HEK293 (cell line): ENCODE measurements around the gene RRP8.

Experiments
- CTCF ChIA-PET: fragments of 350-600 bp; formaldehyde crosslinking; extraction: SDS; loops from one replicate; lab custom pipeline; 2021; ENCODE audit warnings: antibody characterized with exemption; lab: Yijun Ruan, JAX
- POLR2A ChIA-PET: fragments of 300-600 bp; formaldehyde crosslinking; extraction: SDS; loops from one replicate; lab custom pipeline; 2020; ENCODE audit warnings: antibody characterized with exemption, inconsistent platforms; lab: Yijun Ruan, JAX
- H3K27ac ChIP-seq: fragments of 200-500 bp; sonication (Bioruptor generic); 2 replicates; pipeline ENCODE4 v1.5.1; 2014; ENCODE audit warnings: low read depth, low read length, control low read depth, inconsistent platforms; ENCODE audit errors: extremely low read depth
- H3K36me3 ChIP-seq, 2 experiments: fragments of 200-500 bp in 1 of 2; sonication (Bioruptor generic) in 1 of 2; 1 replicate in 1 of 2; 2 replicates in 1 of 2; pipeline ENCODE4 v1.5.1; 2014 to 2017; ENCODE audit warnings: inconsistent platforms in 2 of 2, low read length in 2 of 2; ENCODE audit not compliant: control insufficient read depth in 2 of 2, insufficient read depth in 1 of 2
- H3K4me1 ChIP-seq: fragments of 200-500 bp; sonication (Bioruptor generic); 2 replicates; pipeline ENCODE4 v1.5.1; 2014; ENCODE audit warnings: mild to moderate bottlenecking, low read length, inconsistent platforms; ENCODE audit not compliant: control insufficient read depth, insufficient read depth
- H3K4me3 ChIP-seq: 2 replicates; pipeline ENCODE4 v1.5.1; 2011; ENCODE audit warnings: low read depth, mild to moderate bottlenecking, control low read depth, low read length, moderate library complexity
- H3K9me3 ChIP-seq: fragments of 200-500 bp; sonication (Bioruptor generic); 2 replicates; pipeline ENCODE4 v1.5.1; 2014; ENCODE audit warnings: low read depth, low read length, inconsistent platforms; ENCODE audit not compliant: control insufficient read depth, insufficient read depth
- GFI1B ChIP-seq: fragments of 450-650 bp; formaldehyde crosslinking; IDR thresholded peaks from 2 replicates; pipeline ENCODE4 v1.5.1; 2016; ENCODE audit warnings: missing biosample characterization, missing genetic modification characterization
- KLF7 ChIP-seq: fragments of 450-650 bp; formaldehyde crosslinking; IDR thresholded peaks from 2 replicates; pipeline ENCODE4 v1.5.1; 2016; ENCODE audit warnings: missing biosample characterization, missing genetic modification characterization, borderline replicate concordance
- SCRT2 ChIP-seq: fragments of 450-650 bp; formaldehyde crosslinking; IDR thresholded peaks from 2 replicates; pipeline ENCODE4 v1.5.1; 2016; ENCODE audit warnings: missing biosample characterization, missing genetic modification characterization
- ZFP37 ChIP-seq: fragments of 450-650 bp; formaldehyde crosslinking; IDR thresholded peaks from 2 replicates; pipeline ENCODE4 v1.5.1; 2016; ENCODE audit warnings: missing biosample characterization, missing genetic modification characterization
- ZNF174 ChIP-seq: fragments of 450-650 bp; formaldehyde crosslinking; IDR thresholded peaks from 2 replicates; pipeline ENCODE4 v1.5.0; 2017; ENCODE audit warnings: missing biosample characterization, mild to moderate bottlenecking, missing genetic modification characterization
- ZNF658 ChIP-seq: fragments of 450-650 bp; formaldehyde crosslinking; IDR thresholded peaks from 2 replicates; pipeline ENCODE4; 2016; ENCODE audit warnings: missing biosample characterization, missing genetic modification characterization
- TF ChIP-seq, protein P1 (sequence below): IDR thresholded peaks from 2 replicates; pipeline ENCODE4 v1.6.1; 2011; ENCODE audit warnings: mild to moderate bottlenecking, low read depth, low read length, borderline replicate concordance
- TF ChIP-seq, protein P2 (sequence below): fragments of 450-650 bp; formaldehyde crosslinking; IDR thresholded peaks from 2 replicates; pipeline ENCODE4 v1.5.1; 2016; ENCODE audit warnings: missing biosample characterization, missing genetic modification characterization
- TF ChIP-seq, protein P3 (sequence below): fragments of 450-650 bp; formaldehyde crosslinking; IDR thresholded peaks from 2 replicates; pipeline ENCODE4 v1.5.1; 2016; ENCODE audit warnings: missing biosample characterization, missing genetic modification characterization
- TF ChIP-seq, protein P4 (sequence below): fragments of 450-650 bp; formaldehyde crosslinking; IDR thresholded peaks from 2 replicates; pipeline ENCODE4 v1.5.1; 2016; ENCODE audit warnings: missing biosample characterization, missing genetic modification characterization
- TF ChIP-seq, protein P5 (sequence below): fragments of 450-650 bp; formaldehyde crosslinking; IDR thresholded peaks from 2 replicates; pipeline ENCODE4 v1.5.1; 2016; ENCODE audit warnings: missing biosample characterization, missing genetic modification characterization

RRP8 gene

DNA sequence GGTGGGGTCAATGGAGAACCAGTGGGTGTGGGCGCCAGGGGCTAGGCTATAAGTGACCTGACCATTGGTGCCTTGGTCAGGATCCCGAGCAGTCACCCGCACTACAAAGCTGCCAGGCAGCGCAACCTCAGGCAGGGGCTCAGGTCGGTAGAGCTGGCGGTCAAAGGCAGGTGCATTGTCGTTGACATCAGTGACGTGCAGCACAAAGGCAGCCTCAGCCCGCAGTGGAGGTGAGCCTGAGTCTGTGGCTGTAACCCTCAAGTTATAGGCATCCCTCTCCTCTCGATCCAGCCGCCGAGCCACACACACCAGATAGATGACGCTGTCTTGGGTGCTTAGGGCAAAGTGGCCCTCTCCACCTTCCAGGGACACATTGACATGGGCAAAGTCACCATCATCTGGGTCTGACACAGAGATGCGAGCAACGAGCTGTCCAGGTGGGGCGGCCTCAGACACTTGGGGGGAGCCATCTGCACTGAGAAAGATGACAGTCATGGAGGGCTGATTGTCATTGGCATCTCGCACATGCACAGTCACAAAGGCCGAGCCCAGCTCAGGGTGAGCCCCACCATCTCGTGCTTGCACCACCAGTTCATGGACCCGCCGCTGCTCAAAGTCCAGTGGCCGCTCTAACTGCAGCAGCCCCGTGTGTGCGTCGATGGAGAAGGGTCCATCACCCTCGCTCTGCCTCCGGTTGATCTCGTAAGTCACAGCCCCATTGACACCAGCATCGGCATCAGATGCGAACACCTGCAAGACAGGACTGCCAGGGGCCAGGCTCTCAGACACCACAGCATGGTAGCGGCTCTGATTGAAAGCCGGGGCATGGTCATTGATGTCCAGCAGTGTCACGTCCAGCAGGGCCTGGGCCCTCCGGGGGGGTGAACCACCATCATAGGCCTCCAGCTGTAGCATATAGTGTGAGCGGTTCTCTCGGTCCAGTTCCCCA, 36.9 kb upstream of the RRP8 start:
- CTCF ChIA-PET: interaction anchor here (1.6 to 1.7 kb wide), 2 partner anchors 11 to 109 kb away, joined by 4 to 8 read pairs; no protein-coding TSS in a partner anchor

DNA sequence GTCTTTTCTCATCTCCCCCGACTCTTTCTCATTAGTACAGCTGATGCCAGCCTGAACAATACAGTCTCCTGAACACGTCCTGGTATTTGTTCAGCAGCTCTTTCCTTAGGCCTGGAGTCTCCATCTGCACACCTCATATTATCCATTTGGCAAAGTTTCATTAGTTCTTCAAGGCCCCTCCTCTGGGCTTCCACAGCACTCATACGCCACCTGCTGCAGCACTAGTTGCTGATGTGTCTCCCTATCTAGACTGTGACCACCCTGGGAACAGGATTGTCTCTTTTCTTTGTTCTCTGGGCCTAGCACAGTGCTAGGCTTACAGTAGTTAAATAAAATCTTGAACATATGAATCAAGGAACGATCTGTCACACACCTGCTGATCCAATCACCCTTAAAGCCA, 35.0 kb upstream of the RRP8 start:
- Histone ChIP-seq H3K36me3 (peaks cover 0 to 21% of the 10 kb centered on the region in 2 experiments; a peak in 1 of 3 replicates), H3K4me1 (no peaks in the 10 kb centered on the region), H3K4me3 (no peak overlapping the region), H3K9me3 (no peaks in the 10 kb centered on the region), H3K27ac (no peak overlapping the region)
- CTCF ChIA-PET: interaction anchor here (0.6 to 1.1 kb wide), 5 partner anchors 11 to 205 kb away, joined by 3 to 5 read pairs (median 3); partner anchors contain the start of gene MRPL17
- POLR2A ChIA-PET: no interaction called here
- TF ChIP-seq, protein P1, sequence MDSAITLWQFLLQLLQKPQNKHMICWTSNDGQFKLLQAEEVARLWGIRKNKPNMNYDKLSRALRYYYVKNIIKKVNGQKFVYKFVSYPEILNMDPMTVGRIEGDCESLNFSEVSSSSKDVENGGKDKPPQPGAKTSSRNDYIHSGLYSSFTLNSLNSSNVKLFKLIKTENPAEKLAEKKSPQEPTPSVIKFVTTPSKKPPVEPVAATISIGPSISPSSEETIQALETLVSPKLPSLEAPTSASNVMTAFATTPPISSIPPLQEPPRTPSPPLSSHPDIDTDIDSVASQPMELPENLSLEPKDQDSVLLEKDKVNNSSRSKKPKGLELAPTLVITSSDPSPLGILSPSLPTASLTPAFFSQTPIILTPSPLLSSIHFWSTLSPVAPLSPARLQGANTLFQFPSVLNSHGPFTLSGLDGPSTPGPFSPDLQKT: no peak
- TF ChIP-seq, protein P2, sequence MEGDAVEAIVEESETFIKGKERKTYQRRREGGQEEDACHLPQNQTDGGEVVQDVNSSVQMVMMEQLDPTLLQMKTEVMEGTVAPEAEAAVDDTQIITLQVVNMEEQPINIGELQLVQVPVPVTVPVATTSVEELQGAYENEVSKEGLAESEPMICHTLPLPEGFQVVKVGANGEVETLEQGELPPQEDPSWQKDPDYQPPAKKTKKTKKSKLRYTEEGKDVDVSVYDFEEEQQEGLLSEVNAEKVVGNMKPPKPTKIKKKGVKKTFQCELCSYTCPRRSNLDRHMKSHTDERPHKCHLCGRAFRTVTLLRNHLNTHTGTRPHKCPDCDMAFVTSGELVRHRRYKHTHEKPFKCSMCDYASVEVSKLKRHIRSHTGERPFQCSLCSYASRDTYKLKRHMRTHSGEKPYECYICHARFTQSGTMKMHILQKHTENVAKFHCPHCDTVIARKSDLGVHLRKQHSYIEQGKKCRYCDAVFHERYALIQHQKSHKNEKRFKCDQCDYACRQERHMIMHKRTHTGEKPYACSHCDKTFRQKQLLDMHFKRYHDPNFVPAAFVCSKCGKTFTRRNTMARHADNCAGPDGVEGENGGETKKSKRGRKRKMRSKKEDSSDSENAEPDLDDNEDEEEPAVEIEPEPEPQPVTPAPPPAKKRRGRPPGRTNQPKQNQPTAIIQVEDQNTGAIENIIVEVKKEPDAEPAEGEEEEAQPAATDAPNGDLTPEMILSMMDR (tag by site-specific recombination): 0 out of 2 replicates have a peak, but pooled peaks have one; percentile 27
- TF ChIP-seq ZNF174 (tag by site-specific recombination): no peak
- TF ChIP-seq ZFP37 (tag by site-specific recombination): no peak

More for the DNA sequence above, 36.9 kb upstream of the RRP8 start:
- POLR2A ChIA-PET: no interaction called here
- no peak overlapping the region for H3K4me3 ChIP-seq
- no peak for TF ChIP-seq SCRT2 (tag by site-specific recombination)
- no peak overlapping the region for H3K27ac ChIP-seq
- peaks cover 0 to 17% of the 10 kb centered on the region in 2 experiments; a peak in 1 of 3 replicates for H3K36me3 ChIP-seq
- no peaks in the 10 kb centered on the region for H3K9me3 ChIP-seq
- H3K4me1 ChIP-seq: no peaks in the 10 kb centered on the region

DNA sequence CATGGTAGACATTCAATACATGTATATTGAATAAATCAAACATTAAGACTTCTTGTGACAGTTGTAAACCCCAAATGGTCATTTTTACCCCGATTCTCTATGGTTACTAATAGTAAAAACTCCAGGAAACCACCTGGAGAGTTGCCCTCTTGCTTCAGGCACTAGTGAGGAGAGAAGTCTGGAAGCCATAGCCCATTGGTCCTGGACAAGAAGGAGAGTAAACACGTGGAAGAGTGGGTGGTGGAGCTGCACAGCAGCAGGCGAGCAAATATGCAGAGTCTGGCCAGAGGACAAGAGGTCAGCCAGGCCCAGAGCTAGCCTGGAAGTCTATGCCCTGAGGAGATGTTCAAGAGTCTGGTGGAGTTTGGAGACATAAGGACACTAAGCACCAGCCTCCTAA, 34.5 kb upstream of the RRP8 start:
- no peak overlapping the region for H3K27ac ChIP-seq
- no peaks in the 10 kb centered on the region for H3K4me1 ChIP-seq
- peaks cover 0 to 26% of the 10 kb centered on the region in 2 experiments; a peak in 1 of 3 replicates for H3K36me3 ChIP-seq
- POLR2A ChIA-PET: no interaction called here
- no peak overlapping the region for H3K4me3 ChIP-seq
- no peaks in the 10 kb centered on the region for H3K9me3 ChIP-seq
- CTCF ChIA-PET: interaction anchor here (0.7 to 1.1 kb wide), 3 partner anchors 45 to 204 kb away, joined by 3 read pairs; partner anchors contain the start of gene MRPL17
- TF ChIP-seq, protein P3, sequence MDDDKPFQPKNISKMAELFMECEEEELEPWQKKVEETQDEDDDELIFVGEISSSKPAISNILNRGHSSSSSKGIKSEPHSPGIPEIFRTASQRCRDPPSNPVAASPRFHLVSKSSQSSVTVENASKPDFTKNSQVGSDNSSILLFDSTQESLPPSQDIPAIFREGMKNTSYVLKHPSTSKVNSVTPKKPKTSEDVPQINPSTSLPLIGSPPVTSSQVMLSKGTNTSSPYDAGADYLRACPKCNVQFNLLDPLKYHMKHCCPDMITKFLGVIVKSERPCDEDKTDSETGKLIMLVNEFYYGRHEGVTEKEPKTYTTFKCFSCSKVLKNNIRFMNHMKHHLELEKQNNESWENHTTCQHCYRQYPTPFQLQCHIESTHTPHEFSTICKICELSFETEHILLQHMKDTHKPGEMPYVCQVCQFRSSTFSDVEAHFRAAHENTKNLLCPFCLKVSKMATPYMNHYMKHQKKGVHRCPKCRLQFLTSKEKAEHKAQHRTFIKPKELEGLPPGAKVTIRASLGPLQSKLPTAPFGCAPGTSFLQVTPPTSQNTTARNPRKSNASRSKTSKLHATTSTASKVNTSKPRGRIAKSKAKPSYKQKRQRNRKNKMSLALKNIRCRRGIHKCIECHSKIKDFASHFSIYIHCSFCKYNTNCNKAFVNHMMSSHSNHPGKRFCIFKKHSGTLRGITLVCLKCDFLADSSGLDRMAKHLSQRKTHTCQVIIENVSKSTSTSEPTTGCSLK: no peak
- no peak for TF ChIP-seq ZNF658 (tag by site-specific recombination)
- TF ChIP-seq GFI1B (tag by site-specific recombination): no peak
- TF ChIP-seq, protein P4, sequence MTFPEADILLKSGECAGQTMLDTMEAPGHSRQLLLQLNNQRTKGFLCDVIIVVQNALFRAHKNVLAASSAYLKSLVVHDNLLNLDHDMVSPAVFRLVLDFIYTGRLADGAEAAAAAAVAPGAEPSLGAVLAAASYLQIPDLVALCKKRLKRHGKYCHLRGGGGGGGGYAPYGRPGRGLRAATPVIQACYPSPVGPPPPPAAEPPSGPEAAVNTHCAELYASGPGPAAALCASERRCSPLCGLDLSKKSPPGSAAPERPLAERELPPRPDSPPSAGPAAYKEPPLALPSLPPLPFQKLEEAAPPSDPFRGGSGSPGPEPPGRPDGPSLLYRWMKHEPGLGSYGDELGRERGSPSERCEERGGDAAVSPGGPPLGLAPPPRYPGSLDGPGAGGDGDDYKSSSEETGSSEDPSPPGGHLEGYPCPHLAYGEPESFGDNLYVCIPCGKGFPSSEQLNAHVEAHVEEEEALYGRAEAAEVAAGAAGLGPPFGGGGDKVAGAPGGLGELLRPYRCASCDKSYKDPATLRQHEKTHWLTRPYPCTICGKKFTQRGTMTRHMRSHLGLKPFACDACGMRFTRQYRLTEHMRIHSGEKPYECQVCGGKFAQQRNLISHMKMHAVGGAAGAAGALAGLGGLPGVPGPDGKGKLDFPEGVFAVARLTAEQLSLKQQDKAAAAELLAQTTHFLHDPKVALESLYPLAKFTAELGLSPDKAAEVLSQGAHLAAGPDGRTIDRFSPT (tag by site-specific recombination): no peak
- TF ChIP-seq, protein P5, sequence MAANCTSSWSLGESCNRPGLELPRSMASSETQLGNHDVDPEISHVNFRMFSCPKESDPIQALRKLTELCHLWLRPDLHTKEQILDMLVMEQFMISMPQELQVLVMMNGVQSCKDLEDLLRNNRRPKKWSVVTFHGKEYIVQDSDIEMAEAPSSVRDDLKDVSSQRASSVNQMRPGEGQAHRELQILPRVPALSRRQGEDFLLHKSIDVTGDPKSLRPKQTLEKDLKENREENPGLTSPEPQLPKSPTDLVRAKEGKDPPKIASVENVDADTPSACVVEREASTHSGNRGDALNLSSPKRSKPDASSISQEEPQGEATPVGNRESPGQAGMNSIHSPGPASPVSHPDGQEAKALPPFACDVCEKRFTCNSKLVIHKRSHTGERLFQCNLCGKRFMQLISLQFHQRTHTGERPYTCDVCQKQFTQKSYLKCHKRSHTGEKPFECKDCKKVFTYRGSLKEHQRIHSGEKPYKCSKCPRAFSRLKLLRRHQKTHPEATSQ (tag by site-specific recombination): no peak
- TF ChIP-seq KLF7 (tag by site-specific recombination): no peak
